WTC11 (cell line): ENCODE results near the gene C1orf159. TPM values are rescaled to one million over a fixed set of nuclear protein-coding genes. Genes with fewer than 3 reads are reported as not detected.
A peak's percentile ranks its signal among the peaks of the same experiment; 100 is the strongest.

Experiments
- ATAC-seq: fragments of 200-7000 bp; cut with Tn5 transposase; 2 replicates; pipeline ENCODE4 v1.10.0; 2021; ENCODE audit warnings: mild to moderate bottlenecking, moderate library complexity
- CTCF ChIA-PET: fragments of 300-600 bp; sonication (Branson Sonifier 250); formaldehyde crosslinking; loops from one replicate; lab custom pipeline; 2021; ENCODE audit warnings: antibody characterized with exemption; lab: Charles Lee
- POLR2A ChIA-PET: fragments of 350-600 bp; sonication (Branson Sonifier 250); formaldehyde crosslinking; loops from one replicate; lab custom pipeline; 2021; ENCODE audit warnings: antibody characterized with exemption; lab: Charles Lee
- DNase-seq: peaks from one replicate; pipeline ENCODE4 v3.0.0; 2021; ENCODE audit warnings: low spot score
- H3K27ac Mint-ChIP-seq: 2 replicates; pipeline ENCODE4 v1.8.0; 2021; ENCODE audit warnings: mixed read lengths
- H3K27me3 Mint-ChIP-seq: 2 replicates; pipeline ENCODE4 v1.8.0; 2021; ENCODE audit warnings: low read depth, mild to moderate bottlenecking, moderate library complexity, mixed read lengths
- H3K36me3 Mint-ChIP-seq: 2 replicates; pipeline ENCODE4 v1.8.0; 2021; ENCODE audit warnings: mixed read lengths
- H3K4me1 Mint-ChIP-seq: 2 replicates; pipeline ENCODE4 v1.8.0; 2022; ENCODE audit warnings: mixed read lengths
- H3K4me3 Mint-ChIP-seq: 2 replicates; pipeline ENCODE4 v1.8.0; 2021; ENCODE audit warnings: mild to moderate bottlenecking, moderate library complexity, mixed read lengths
- H3K9me3 Mint-ChIP-seq: 2 replicates; pipeline ENCODE4 v1.8.0; 2021; ENCODE audit warnings: mixed read lengths
- ATF1 ChIP-seq: sonication (generic); formaldehyde crosslinking; IDR thresholded peaks from 2 replicates; pipeline ENCODE4 v1.8.1; 2023; ENCODE audit warnings: mild to moderate bottlenecking, moderate library complexity, missing genetic modification reagents
- CTCF ChIP-seq: fragments of 200-600 bp; IDR thresholded peaks from 2 replicates; pipeline ENCODE4 v1.8.0; 2022; ENCODE audit warnings: antibody characterized with exemption
- ELF4 ChIP-seq: sonication (generic); formaldehyde crosslinking; IDR thresholded peaks from 2 replicates; pipeline ENCODE4 v1.8.1; 2022; ENCODE audit warnings: low read depth, mild to moderate bottlenecking, moderate library complexity, missing genetic modification reagents
- ERG ChIP-seq: fragments of 250-450 bp; sonication (Bioruptor Pico); IDR thresholded peaks from 2 replicates; pipeline ENCODE4 v1.8.0; 2021; ENCODE audit warnings: mild to moderate bottlenecking
- ETV6 ChIP-seq: sonication (generic); formaldehyde crosslinking; IDR thresholded peaks from 2 replicates; pipeline ENCODE4 v1.8.1; 2022; ENCODE audit warnings: mild to moderate bottlenecking, missing genetic modification reagents
- FOXP1 ChIP-seq: sonication (generic); formaldehyde crosslinking; IDR thresholded peaks from 2 replicates; pipeline ENCODE4 v1.8.0; 2022; ENCODE audit warnings: missing genetic modification reagents, mild to moderate bottlenecking, moderate library complexity, borderline replicate concordance
- IRF2 ChIP-seq: sonication (generic); formaldehyde crosslinking; IDR thresholded peaks from 2 replicates; pipeline ENCODE4 v1.8.0; 2022; ENCODE audit warnings: low read depth, missing genetic modification reagents, borderline replicate concordance
- MAX ChIP-seq: sonication (generic); formaldehyde crosslinking; IDR thresholded peaks from 2 replicates; pipeline ENCODE4 v1.8.0; 2022; ENCODE audit warnings: mild to moderate bottlenecking, missing genetic modification reagents
- MXD4 ChIP-seq: fragments of 250-450 bp; sonication (Bioruptor Pico); IDR thresholded peaks from 2 replicates; pipeline ENCODE4 v1.8.0; 2021; ENCODE audit warnings: mild to moderate bottlenecking, moderate library complexity, borderline replicate concordance
- NFATC4 ChIP-seq: fragments of 250-450 bp; sonication (Bioruptor Pico); IDR thresholded peaks from 2 replicates; pipeline ENCODE4 v1.9.0; 2021; ENCODE audit warnings: mild to moderate bottlenecking
- NFYB ChIP-seq: sonication (generic); formaldehyde crosslinking; conservative IDR thresholded peaks from 2 replicates; pipeline ENCODE4 v1.8.0; 2022; ENCODE audit warnings: low read depth, missing genetic modification reagents
- NR2C2 ChIP-seq: sonication (generic); formaldehyde crosslinking; IDR thresholded peaks from 2 replicates; pipeline ENCODE4 v1.8.0; 2022; ENCODE audit warnings: mild to moderate bottlenecking, missing genetic modification reagents
- PREB ChIP-seq: sonication (generic); formaldehyde crosslinking; IDR thresholded peaks from 2 replicates; pipeline ENCODE4 v1.8.1; 2022; ENCODE audit warnings: mild to moderate bottlenecking, missing genetic modification reagents, moderate library complexity, borderline replicate concordance
- RORB ChIP-seq: fragments of 250-450 bp; sonication (Bioruptor Pico); IDR thresholded peaks from 2 replicates; pipeline ENCODE4 v1.9.0; 2021; ENCODE audit warnings: mild to moderate bottlenecking
- SMAD4 ChIP-seq: sonication (generic); formaldehyde crosslinking; IDR thresholded peaks from 2 replicates; pipeline ENCODE4 v1.8.0; 2022; ENCODE audit warnings: mild to moderate bottlenecking, missing genetic modification reagents
- SP1 ChIP-seq: sonication (generic); formaldehyde crosslinking; conservative IDR thresholded peaks from 2 replicates; pipeline ENCODE4 v1.8.1; 2022; ENCODE audit warnings: missing genetic modification reagents
- ZNF121 ChIP-seq: sonication (generic); formaldehyde crosslinking; IDR thresholded peaks from 2 replicates; pipeline ENCODE4 v1.8.0; 2023; ENCODE audit warnings: missing genetic modification reagents
- ZNF317 ChIP-seq: sonication (generic); formaldehyde crosslinking; IDR thresholded peaks from 2 replicates; pipeline ENCODE4 v1.8.1; 2023; ENCODE audit warnings: low read depth, mild to moderate bottlenecking, moderate library complexity, missing genetic modification reagents, borderline replicate concordance
- ZNF671 ChIP-seq: fragments of 250-450 bp; sonication (Bioruptor Pico); IDR thresholded peaks from 2 replicates; pipeline ENCODE4 v1.8.0; 2021; ENCODE audit warnings: mild to moderate bottlenecking
- total RNA-seq: library from RNA; stranded (reverse); gene quantifications from 3 replicates; pipeline ENCODE4 v1.2.3, GENCODE V29; 2021
- TF ChIP-seq, protein P1 (sequence below): sonication (generic); formaldehyde crosslinking; IDR thresholded peaks from 2 replicates; pipeline ENCODE4 v1.8.0; 2022; ENCODE audit warnings: missing genetic modification reagents
- TF ChIP-seq, protein P2 (sequence below): sonication (generic); formaldehyde crosslinking; IDR thresholded peaks from 2 replicates; pipeline ENCODE4 v1.8.1; 2023; ENCODE audit warnings: mild to moderate bottlenecking, missing genetic modification reagents, moderate library complexity
- TF ChIP-seq, protein P3 (sequence below): sonication (generic); formaldehyde crosslinking; IDR thresholded peaks from 2 replicates; pipeline ENCODE4 v1.8.0; 2023; ENCODE audit warnings: missing genetic modification reagents

Gene C1orf159
- total RNA-seq, 1 experiment from 2014 or later = 17.8 TPM

- TF ChIP-seq, protein P1, sequence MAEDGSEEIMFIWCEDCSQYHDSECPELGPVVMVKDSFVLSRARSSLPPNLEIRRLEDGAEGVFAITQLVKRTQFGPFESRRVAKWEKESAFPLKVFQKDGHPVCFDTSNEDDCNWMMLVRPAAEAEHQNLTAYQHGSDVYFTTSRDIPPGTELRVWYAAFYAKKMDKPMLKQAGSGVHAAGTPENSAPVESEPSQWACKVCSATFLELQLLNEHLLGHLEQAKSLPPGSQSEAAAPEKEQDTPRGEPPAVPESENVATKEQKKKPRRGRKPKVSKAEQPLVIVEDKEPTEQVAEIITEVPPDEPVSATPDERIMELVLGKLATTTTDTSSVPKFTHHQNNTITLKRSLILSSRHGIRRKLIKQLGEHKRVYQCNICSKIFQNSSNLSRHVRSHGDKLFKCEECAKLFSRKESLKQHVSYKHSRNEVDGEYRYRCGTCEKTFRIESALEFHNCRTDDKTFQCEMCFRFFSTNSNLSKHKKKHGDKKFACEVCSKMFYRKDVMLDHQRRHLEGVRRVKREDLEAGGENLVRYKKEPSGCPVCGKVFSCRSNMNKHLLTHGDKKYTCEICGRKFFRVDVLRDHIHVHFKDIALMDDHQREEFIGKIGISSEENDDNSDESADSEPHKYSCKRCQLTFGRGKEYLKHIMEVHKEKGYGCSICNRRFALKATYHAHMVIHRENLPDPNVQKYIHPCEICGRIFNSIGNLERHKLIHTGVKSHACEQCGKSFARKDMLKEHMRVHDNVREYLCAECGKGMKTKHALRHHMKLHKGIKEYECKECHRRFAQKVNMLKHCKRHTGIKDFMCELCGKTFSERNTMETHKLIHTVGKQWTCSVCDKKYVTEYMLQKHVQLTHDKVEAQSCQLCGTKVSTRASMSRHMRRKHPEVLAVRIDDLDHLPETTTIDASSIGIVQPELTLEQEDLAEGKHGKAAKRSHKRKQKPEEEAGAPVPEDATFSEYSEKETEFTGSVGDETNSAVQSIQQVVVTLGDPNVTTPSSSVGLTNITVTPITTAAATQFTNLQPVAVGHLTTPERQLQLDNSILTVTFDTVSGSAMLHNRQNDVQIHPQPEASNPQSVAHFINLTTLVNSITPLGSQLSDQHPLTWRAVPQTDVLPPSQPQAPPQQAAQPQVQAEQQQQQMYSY = peak; percentile 91
- peak; percentile 92 for TF ChIP-seq ZNF121 (CRISPR knock-in tag)
- TF ChIP-seq NFATC4 = no peak
- TF ChIP-seq ETV6 (CRISPR knock-in tag) = 0 out of 2 replicates have a peak, but pooled peaks have one; percentile 9
- no peak for TF ChIP-seq ZNF317 (CRISPR knock-in tag)
- no peak for TF ChIP-seq RORB (CRISPR knock-in tag)
- TF ChIP-seq NR2C2 = no peak
- TF ChIP-seq ZNF671 = no peak
- no peak for TF ChIP-seq PREB (CRISPR knock-in tag)
- 0 out of 2 replicates have a peak, but pooled peaks have one; percentile 11 for TF ChIP-seq MAX (CRISPR knock-in tag)
- no peak for TF ChIP-seq IRF2 (CRISPR knock-in tag)
- TF ChIP-seq CTCF = no peak
- TF ChIP-seq ELF4 = no peak
- TF ChIP-seq, protein P2, sequence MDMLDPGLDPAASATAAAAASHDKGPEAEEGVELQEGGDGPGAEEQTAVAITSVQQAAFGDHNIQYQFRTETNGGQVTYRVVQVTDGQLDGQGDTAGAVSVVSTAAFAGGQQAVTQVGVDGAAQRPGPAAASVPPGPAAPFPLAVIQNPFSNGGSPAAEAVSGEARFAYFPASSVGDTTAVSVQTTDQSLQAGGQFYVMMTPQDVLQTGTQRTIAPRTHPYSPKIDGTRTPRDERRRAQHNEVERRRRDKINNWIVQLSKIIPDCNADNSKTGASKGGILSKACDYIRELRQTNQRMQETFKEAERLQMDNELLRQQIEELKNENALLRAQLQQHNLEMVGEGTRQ = peak; percentile 98
- no peak for TF ChIP-seq SMAD4
- TF ChIP-seq MXD4 = no peak
- TF ChIP-seq NFYB (CRISPR knock-in tag) = peak; percentile 80
These were observed 35.6 kb downstream of the C1orf159 start (continued) for GRCh38 chr1:1080122-1080757.

GRCh38 chr1:1079408-1080121, 36.3 kb downstream of the C1orf159 start:
- Mint-ChIP-seq H3K36me3 (no peaks in the 10 kb centered on the region), H3K4me1 (no peaks in the 10 kb centered on the region), H3K4me3 (peak overlapping the region; percentile 43), H3K27me3 (no peaks in the 10 kb centered on the region), H3K9me3 (no peaks in the 10 kb centered on the region), H3K27ac (no peak overlapping the region)
- ATAC-seq (peak; percentile 75), DNase-seq (peak; percentile 65)
- ChIA-PET CTCF (interaction anchor here (0.6 to 1.8 kb wide), 10 partner anchors 10 to 195 kb away, joined by 3 to 14 read pairs (median 3); partner anchors contain the start of gene UBE2J2), POLR2A (interaction anchor here (0.5 kb wide), 1 partner anchor 33 kb away, joined by 3 read pairs; no protein-coding TSS in a partner anchor)
- TF ChIP-seq FOXP1 (CRISPR knock-in tag) (peak; percentile 95; the same call in 1 of the 2 replicates), SP1 (CRISPR knock-in tag) (0 out of 2 replicates have a peak, but pooled peaks have one; percentile 1), ERG (CRISPR knock-in tag) (no peak), ATF1 (CRISPR knock-in tag) (no peak), CTCF (no peak), RORB (CRISPR knock-in tag) (no peak)
- TF ChIP-seq, protein P3, sequence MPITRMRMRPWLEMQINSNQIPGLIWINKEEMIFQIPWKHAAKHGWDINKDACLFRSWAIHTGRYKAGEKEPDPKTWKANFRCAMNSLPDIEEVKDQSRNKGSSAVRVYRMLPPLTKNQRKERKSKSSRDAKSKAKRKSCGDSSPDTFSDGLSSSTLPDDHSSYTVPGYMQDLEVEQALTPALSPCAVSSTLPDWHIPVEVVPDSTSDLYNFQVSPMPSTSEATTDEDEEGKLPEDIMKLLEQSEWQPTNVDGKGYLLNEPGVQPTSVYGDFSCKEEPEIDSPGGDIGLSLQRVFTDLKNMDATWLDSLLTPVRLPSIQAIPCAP (CRISPR knock-in tag) = no peak
